Measurements from ENCODE around the gene NGF.

NGF gene

DNA sequence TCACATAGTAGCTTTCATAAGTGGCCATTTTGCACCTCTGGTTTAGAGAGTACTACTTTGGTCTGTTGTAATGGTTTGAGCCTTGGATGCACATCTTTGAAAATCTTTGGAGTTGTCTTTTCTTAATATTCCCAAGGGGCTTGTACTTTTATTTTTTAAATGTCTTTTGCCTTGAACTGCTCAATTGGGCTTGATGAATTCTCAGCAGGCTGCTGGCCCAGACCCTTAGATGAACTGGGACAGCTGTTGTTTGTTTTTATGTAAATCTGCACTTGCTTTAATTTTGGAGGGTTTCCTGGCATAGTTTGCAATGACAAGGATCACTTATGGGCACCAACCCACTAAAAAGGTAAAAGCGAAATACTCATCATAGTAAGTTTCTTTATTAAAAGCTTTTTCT is 24.9 kb downstream of the NGF start:
- TF ChIP-seq CTCF (IDR thresholded peaks at IDR 0.05), result no peak

DNA sequence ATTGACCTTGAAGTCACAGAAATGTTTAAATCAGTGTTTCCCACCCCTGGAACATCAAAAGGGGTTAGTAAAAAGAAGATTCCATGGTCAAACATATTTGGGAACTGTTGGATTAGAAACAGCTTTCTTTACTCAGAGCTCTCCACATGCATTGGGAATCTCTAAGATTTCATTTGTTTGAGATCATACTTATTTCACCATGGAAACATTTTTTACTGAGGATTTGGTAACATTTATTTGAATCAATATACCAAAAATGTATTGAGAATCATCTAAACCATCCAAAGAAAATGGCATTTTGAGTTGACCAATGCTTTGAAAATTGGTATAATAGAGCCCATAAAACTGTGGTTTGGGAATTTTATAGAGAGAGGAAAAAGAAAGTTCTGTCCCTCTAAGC is 25.3 kb downstream of the NGF start:
- TF ChIP-seq CTCF (IDR thresholded peaks at IDR 0.05), result no peak

- no peak for TF ChIP-seq CTCF (IDR thresholded peaks at IDR 0.05)
Measured at GRCh38 chr1:115311474-115311989, 26.5 kb downstream of the NGF start.

- TF ChIP-seq CTCF (IDR thresholded peaks at IDR 0.05), result no peak
Measured at GRCh38 chr1:115310581-115311473, 27.2 kb downstream of the NGF start.

GRCh38 chr1:115308969-115309368 is 29.1 kb downstream of the NGF start:
- no peak for TF ChIP-seq CTCF (IDR thresholded peaks at IDR 0.05)

DNA sequence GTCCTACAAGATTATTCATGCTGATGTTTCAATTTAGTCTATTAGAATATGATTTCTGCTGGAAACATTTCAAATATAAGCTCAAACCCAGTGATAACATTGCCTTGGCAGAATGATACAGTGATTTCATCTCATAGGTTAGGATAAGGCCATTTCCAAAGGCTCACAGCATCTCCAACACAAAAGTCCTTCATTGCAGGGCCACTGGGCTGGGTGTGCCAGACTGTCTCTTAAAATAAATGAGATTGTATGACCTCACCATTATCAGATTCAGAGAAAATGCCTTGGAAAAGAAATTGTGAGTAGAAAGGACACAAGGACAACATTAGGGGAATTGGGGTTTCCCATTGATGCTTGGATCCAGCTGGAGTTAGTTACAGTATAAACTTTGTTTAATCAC is 30.4 kb downstream of the NGF start:
- TF ChIP-seq CTCF (IDR thresholded peaks at IDR 0.05), result no peak

DNA sequence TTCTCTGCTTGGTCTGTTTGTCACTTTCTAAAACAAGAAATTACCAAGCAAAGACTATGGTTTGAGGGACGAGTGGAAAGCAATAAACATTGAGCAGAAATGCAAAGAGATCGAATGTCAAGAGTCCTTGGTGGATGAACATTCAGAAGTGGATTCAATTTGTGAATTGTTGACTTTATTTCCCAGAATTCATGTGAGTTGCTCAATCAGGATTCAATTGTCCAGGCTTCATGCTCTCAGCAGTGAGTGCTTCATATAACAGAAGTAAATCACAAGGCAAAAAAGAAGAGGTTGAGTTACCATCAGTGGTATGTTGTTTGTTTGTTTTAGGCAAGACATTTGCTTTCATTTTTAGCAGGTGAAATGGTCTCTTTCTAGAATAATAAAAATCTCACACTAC is 31.9 kb downstream of the NGF start:
- no peak for TF ChIP-seq CTCF (IDR thresholded peaks at IDR 0.05)
